B cell (primary cell): ENCODE results near the gene TCERG1L. TPM values are rescaled to one million over a fixed set of nuclear protein-coding genes. Genes with fewer than 3 reads are reported as not detected.

Source experiments
- ATAC-seq: fragments of 200-7000 bp; cut with Tn5 transposase; one replicate; pipeline ENCODE4 v1.10.0; 2021; ENCODE audit warnings: low read depth, mild to moderate bottlenecking, moderate number of reproducible peaks, moderate library complexity
- CTCF ChIA-PET: fragments of 350-600 bp; sonication (Branson Sonifier 250); formaldehyde crosslinking; loops from one replicate; lab custom pipeline; 2021; ENCODE audit warnings: antibody characterized with exemption, inconsistent platforms; lab: Charles Lee
- POLR2A ChIA-PET: fragments of 350-600 bp; sonication (Branson Sonifier 250); formaldehyde crosslinking; loops from one replicate; lab custom pipeline; 2021; ENCODE audit warnings: antibody characterized with exemption; lab: Charles Lee
- DNase-seq: peaks from one replicate; pipeline ENCODE4 v3.0.0; 2013
- H2AFZ ChIP-seq: 2 replicates; pipeline ENCODE4 v1.6.1; 2012; ENCODE audit warnings: mild to moderate bottlenecking, low read depth, low read length; ENCODE audit not compliant: insufficient read depth, poor library complexity, severe bottlenecking
- H3K27ac ChIP-seq, 2 donors: 1 replicate in 1 of 2; 2 replicates in 1 of 2; pipeline ENCODE4 v1.5.1; 2012 to 2013; ENCODE audit warnings: low read length in 2 of 2, mild to moderate bottlenecking in 2 of 2, moderate library complexity in 1 of 2
- H3K27me3 ChIP-seq, 4 experiments: fragments of 200-600 bp in 1 of 4; sonication (generic) in 1 of 4; replicated peaks in 1 of 4; 1 replicate in 2 of 4; 2 replicates in 2 of 4; pipeline versions ENCODE4 v1.6.1 to v1.7.0; 2013 to 2016; ENCODE audit warnings: low read length in 3 of 4, mild to moderate bottlenecking in 2 of 4, mixed read lengths in 1 of 4, moderate library complexity in 1 of 4; ENCODE audit not compliant: insufficient read depth in 4 of 4, control insufficient read depth in 3 of 4; ENCODE audit errors: control extremely low read depth in 1 of 4
- H3K36me3 ChIP-seq, 2 experiments: replicated peaks in 1 of 2; 1 replicate in 1 of 2; 2 replicates in 1 of 2; pipeline versions ENCODE4 v1.6.1 to v1.7.1; 2013; ENCODE audit warnings: low read length in 1 of 2; ENCODE audit not compliant: insufficient read depth in 2 of 2, control insufficient read depth in 1 of 2; ENCODE audit errors: control extremely low read depth in 1 of 2, extremely low read depth in 1 of 2
- H3K4me1 ChIP-seq, 2 donors: fragments of 200-600 bp in 1 of 2; sonication (generic) in 1 of 2; 1 replicate in 1 of 2; 2 replicates in 1 of 2; pipeline versions ENCODE4 v1.5.1 to v1.6.1; 2013 to 2017; ENCODE audit warnings: low read length in 2 of 2; ENCODE audit not compliant: control insufficient read depth in 2 of 2, insufficient read depth in 2 of 2
- H3K4me2 ChIP-seq: replicated peaks from 2 replicates; pipeline ENCODE3; 2012; ENCODE audit warnings: mild to moderate bottlenecking, low read depth, low read length; ENCODE audit not compliant: poor library complexity, severe bottlenecking
- H3K4me3 ChIP-seq, 5 experiments: fragments of 200-600 bp in 1 of 5; sonication (generic) in 1 of 5; 1 replicate in 3 of 5; 2 replicates in 2 of 5; pipeline versions ENCODE4 v1.5.1 to v1.7.0; 2011 to 2016; ENCODE audit warnings: low read length in 4 of 5, mild to moderate bottlenecking in 4 of 5, low read depth in 2 of 5, control low read depth in 1 of 5, moderate library complexity in 1 of 5; ENCODE audit not compliant: insufficient read depth in 1 of 5; ENCODE audit errors: control extremely low read depth in 1 of 5, extremely low read depth in 1 of 5
- H3K79me2 ChIP-seq: fragments of 200-600 bp; sonication (generic); one replicate; pipeline ENCODE4 v1.6.0; 2016; ENCODE audit warnings: low read length; ENCODE audit not compliant: control insufficient read depth, insufficient read depth
- H3K9ac ChIP-seq: fragments of 200-600 bp; sonication (generic); 2 replicates; pipeline ENCODE4 v1.6.1; 2017; ENCODE audit warnings: mild to moderate bottlenecking, low read length, moderate library complexity
- H3K9me3 ChIP-seq, 3 donors: one replicate each; pipeline versions ENCODE4 v1.6.1 to v1.7.1; 2013; ENCODE audit warnings: low read length in 2 of 3; ENCODE audit not compliant: control insufficient read depth in 2 of 3, insufficient read depth in 1 of 3; ENCODE audit errors: control extremely low read depth in 1 of 3
- H4K20me1 ChIP-seq: 2 replicates; pipeline ENCODE4 v1.6.0; 2012; ENCODE audit warnings: mild to moderate bottlenecking, low read length; ENCODE audit not compliant: insufficient read depth, control insufficient read depth, poor library complexity, severe bottlenecking
- H3K27ac Mint-ChIP-seq: one replicate; pipeline ENCODE4 v1.8.0; 2021; ENCODE audit warnings: mixed read lengths
- H3K27me3 Mint-ChIP-seq: one replicate; pipeline ENCODE4 v1.8.0; 2021; ENCODE audit warnings: mixed read lengths
- H3K4me1 Mint-ChIP-seq: one replicate; pipeline ENCODE4 v1.8.0; 2021; ENCODE audit warnings: mixed read lengths
- H3K4me3 Mint-ChIP-seq: one replicate; pipeline ENCODE4 v1.8.0; 2021; ENCODE audit warnings: mixed read lengths
- H3K9me3 Mint-ChIP-seq: one replicate; pipeline ENCODE4 v1.8.0; 2022; ENCODE audit warnings: mixed read lengths; ENCODE audit not compliant: insufficient read depth
- CTCF ChIP-seq: fragments of 200-600 bp; IDR thresholded peaks from one replicate; pipeline ENCODE4 v1.8.0; 2022; ENCODE audit warnings: antibody characterized with exemption, mild to moderate bottlenecking
- EZH2 ChIP-seq: IDR thresholded peaks from 2 replicates; pipeline ENCODE4 v1.6.1; 2012; ENCODE audit warnings: borderline replicate concordance, low read depth, mild to moderate bottlenecking, moderate library complexity, low read length; ENCODE audit not compliant: insufficient read depth, poor library complexity, severe bottlenecking
- WGBS: methylation state at CpG from one replicate; pipeline ENCODE4 v1.1.5; 2013; ENCODE audit warnings: missing lambda C conversion rate; ENCODE audit not compliant: insufficient coverage; 5-methylcytosine and 5-hydroxymethylcytosine counted together
- intact Hi-C: fragments of 100-400 bp; cut with micrococcal nuclease; formaldehyde crosslinking; loops from one replicate; pipeline ENCODE4 v1.10.0; 2022
- polyA plus RNA-seq: library from polyadenylated mRNA; depleted of rRNA; stranded (reverse); fragments of >200 nt; gene quantifications from 2 replicates; pipeline ENCODE4 v1.2.3, GENCODE V29; 2012
- total RNA-seq, 2 donors: library from RNA; stranded (reverse); fragments of 120-200 nt in 1 of 2; gene quantifications; 1 replicate in 1 of 2; 2 replicates in 1 of 2; pipeline versions ENCODE4 v1.2.3 to v1.2.4, GENCODE V29; 2013 to 2022

TCERG1L gene
- total and polyA plus RNA-seq, 2 donors (not counting 1 experiment from before 2014, with no cell fraction given): 0.10 TPM; not detected in 1

- ATAC-seq (no peak), DNase-seq (no peak)
- Mint-ChIP-seq H3K4me3 (no peak overlapping the region), H3K9me3 (no peaks in the 10 kb centered on the region), H3K4me1 (no peaks in the 10 kb centered on the region), H3K27me3 (no peaks in the 10 kb centered on the region), H3K27ac (no peak overlapping the region)
- Histone ChIP-seq H3K4me3 (no peak overlapping the region), H3K4me2 (no peak overlapping the region), H3K4me1 (no peaks in the 10 kb centered on the region), H3K27me3 (no peaks in the 10 kb centered on the region), H3K36me3 (no peaks in the 10 kb centered on the region), H3K9ac (no peak overlapping the region), H3K79me2 (no peaks in the 10 kb centered on the region), H2AFZ (no peak overlapping the region), H4K20me1 (no peaks in the 10 kb centered on the region), H3K27ac (no peak overlapping the region), H3K9me3 (peaks cover 0 to 15% (median 2%) of the 10 kb centered on the region in 3 donors)
- WGBS: 64% methylated on average over 12 of the region's 12 CpGs
- TF ChIP-seq CTCF (no peak), EZH2 (no peak)
- intact Hi-C loops: no loop called here
- ChIA-PET CTCF (no interaction called here), POLR2A (no interaction called here)
These were observed 255.4 kb downstream of the TCERG1L start for GRCh38 chr10:131056091-131056579.

GRCh38 chr10:131055437-131055836, 256.1 kb downstream of the TCERG1L start:
- Histone ChIP-seq H3K9me3 (peaks cover 0 to 15% (median 2%) of the 10 kb centered on the region in 3 donors), H3K27ac (no peak overlapping the region), H3K4me2 (no peak overlapping the region), H4K20me1 (no peaks in the 10 kb centered on the region), H3K27me3 (no peaks in the 10 kb centered on the region), H3K9ac (no peak overlapping the region), H3K79me2 (no peaks in the 10 kb centered on the region), H3K36me3 (no peaks in the 10 kb centered on the region), H3K4me1 (no peaks in the 10 kb centered on the region), H2AFZ (no peak overlapping the region), H3K4me3 (no peak overlapping the region)
- POLR2A ChIA-PET: no interaction called here
- CTCF ChIA-PET: no interaction called here
- Mint-ChIP-seq H3K9me3 (no peaks in the 10 kb centered on the region), H3K4me3 (no peak overlapping the region), H3K4me1 (no peaks in the 10 kb centered on the region), H3K27me3 (no peaks in the 10 kb centered on the region), H3K27ac (no peak overlapping the region)
- DNase-seq: no peak
- intact Hi-C loops: no loop called here
- ATAC-seq: no peak
- TF ChIP-seq CTCF: no peak
- TF ChIP-seq EZH2: no peak
- 70% methylated on average over 5 of the region's 9 CpGs for WGBS
